Measurements from ENCODE around the gene TM9SF1. TPM values are rescaled to one million over a fixed set of nuclear protein-coding genes. Genes with fewer than 3 reads are reported as not detected.
A peak's percentile ranks its signal among the peaks of the same experiment; 100 is the strongest.

TM9SF1 gene
- total and polyA plus RNA-seq, 2 of the 13 experiments (the other 11 are each of a cell fraction or from before 2014, with no cell fraction given) = 83.2 to 110 TPM

DNA sequence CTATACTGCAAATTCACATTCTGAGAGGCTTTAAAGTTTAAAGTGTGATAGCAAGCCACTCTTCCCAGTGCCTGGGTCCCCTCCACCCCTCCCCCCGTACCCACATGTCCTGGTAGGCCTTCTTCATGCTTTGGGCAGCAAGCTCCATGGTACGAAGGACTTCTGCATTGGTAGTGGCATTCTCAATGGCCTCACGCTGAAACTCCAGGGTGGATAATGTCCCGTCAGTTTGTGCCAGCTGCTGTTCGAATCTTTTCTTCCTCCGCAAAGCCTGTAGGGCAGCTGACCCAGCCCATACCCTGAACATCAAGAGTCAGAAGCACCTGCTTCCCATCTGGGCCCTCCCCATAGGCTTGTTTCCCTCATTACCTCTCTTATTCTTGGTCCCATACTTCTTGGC lies 16.1 kb upstream of the TM9SF1 start (continued):
- TF ChIP-seq ZKSCAN1 (IDR thresholded peaks at IDR 0.05; ENCODE audit: low read length) (no peak), ZNF547 (CRISPR knock-in tag; IDR thresholded peaks at IDR 0.05) (no peak), RBFOX2 (IDR thresholded peaks at IDR 0.05; ENCODE audit: low read depth, low read length) (peak; percentile 40; the same call in 1 of the 2 replicates), MAF1 (CRISPR knock-in tag; IDR thresholded peaks at IDR 0.05; ENCODE audit: borderline replicate concordance) (no peak), PRMT3 (CRISPR knock-in tag; IDR thresholded peaks at IDR 0.05; ENCODE audit: borderline replicate concordance, low read depth) (no peak), ATM (IDR thresholded peaks at IDR 0.05; ENCODE audit: borderline replicate concordance) (no peak), ZNF432 (CRISPR knock-in tag; IDR thresholded peaks at IDR 0.05; ENCODE audit: borderline replicate concordance) (no peak), TMF1 (CRISPR knock-in tag; IDR thresholded peaks at IDR 0.05; ENCODE audit: low read depth) (no peak), CEBPB (IDR thresholded peaks at IDR 0.05; ENCODE audit: borderline replicate concordance, low read depth, low read length) (no peak), AHR (CRISPR knock-in tag; IDR thresholded peaks at IDR 0.05) (no peak), CAMTA2 (CRISPR knock-in tag; IDR thresholded peaks at IDR 0.05; ENCODE audit: borderline replicate concordance) (no peak)
- TF ChIP-seq, protein P1, sequence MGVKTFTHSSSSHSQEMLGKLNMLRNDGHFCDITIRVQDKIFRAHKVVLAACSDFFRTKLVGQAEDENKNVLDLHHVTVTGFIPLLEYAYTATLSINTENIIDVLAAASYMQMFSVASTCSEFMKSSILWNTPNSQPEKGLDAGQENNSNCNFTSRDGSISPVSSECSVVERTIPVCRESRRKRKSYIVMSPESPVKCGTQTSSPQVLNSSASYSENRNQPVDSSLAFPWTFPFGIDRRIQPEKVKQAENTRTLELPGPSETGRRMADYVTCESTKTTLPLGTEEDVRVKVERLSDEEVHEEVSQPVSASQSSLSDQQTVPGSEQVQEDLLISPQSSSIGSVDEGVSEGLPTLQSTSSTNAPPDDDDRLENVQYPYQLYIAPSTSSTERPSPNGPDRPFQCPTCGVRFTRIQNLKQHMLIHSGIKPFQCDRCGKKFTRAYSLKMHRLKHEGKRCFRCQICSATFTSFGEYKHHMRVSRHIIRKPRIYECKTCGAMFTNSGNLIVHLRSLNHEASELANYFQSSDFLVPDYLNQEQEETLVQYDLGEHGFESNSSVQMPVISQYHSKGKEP (CRISPR knock-in tag; IDR thresholded peaks at IDR 0.05) = no peak
- TF ChIP-seq, protein P2, sequence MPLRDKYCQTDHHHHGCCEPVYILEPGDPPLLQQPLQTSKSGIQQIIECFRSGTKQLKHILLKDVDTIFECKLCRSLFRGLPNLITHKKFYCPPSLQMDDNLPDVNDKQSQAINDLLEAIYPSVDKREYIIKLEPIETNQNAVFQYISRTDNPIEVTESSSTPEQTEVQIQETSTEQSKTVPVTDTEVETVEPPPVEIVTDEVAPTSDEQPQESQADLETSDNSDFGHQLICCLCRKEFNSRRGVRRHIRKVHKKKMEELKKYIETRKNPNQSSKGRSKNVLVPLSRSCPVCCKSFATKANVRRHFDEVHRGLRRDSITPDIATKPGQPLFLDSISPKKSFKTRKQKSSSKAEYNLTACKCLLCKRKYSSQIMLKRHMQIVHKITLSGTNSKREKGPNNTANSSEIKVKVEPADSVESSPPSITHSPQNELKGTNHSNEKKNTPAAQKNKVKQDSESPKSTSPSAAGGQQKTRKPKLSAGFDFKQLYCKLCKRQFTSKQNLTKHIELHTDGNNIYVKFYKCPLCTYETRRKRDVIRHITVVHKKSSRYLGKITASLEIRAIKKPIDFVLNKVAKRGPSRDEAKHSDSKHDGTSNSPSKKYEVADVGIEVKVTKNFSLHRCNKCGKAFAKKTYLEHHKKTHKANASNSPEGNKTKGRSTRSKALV (CRISPR knock-in tag; IDR thresholded peaks at IDR 0.05) = no peak
- TF ChIP-seq, protein P3, sequence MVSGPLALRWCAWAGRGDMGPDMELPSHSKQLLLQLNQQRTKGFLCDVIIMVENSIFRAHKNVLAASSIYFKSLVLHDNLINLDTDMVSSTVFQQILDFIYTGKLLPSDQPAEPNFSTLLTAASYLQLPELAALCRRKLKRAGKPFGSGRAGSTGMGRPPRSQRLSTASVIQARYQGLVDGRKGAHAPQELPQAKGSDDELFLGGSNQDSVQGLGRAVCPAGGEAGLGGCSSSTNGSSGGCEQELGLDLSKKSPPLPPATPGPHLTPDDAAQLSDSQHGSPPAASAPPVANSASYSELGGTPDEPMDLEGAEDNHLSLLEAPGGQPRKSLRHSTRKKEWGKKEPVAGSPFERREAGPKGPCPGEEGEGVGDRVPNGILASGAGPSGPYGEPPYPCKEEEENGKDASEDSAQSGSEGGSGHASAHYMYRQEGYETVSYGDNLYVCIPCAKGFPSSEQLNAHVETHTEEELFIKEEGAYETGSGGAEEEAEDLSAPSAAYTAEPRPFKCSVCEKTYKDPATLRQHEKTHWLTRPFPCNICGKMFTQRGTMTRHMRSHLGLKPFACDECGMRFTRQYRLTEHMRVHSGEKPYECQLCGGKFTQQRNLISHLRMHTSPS (CRISPR knock-in tag; IDR thresholded peaks at IDR 0.05; ENCODE audit: low read depth) = 0 out of 2 replicates have a peak, but pooled peaks have one; percentile 16
- TF ChIP-seq, protein P4, sequence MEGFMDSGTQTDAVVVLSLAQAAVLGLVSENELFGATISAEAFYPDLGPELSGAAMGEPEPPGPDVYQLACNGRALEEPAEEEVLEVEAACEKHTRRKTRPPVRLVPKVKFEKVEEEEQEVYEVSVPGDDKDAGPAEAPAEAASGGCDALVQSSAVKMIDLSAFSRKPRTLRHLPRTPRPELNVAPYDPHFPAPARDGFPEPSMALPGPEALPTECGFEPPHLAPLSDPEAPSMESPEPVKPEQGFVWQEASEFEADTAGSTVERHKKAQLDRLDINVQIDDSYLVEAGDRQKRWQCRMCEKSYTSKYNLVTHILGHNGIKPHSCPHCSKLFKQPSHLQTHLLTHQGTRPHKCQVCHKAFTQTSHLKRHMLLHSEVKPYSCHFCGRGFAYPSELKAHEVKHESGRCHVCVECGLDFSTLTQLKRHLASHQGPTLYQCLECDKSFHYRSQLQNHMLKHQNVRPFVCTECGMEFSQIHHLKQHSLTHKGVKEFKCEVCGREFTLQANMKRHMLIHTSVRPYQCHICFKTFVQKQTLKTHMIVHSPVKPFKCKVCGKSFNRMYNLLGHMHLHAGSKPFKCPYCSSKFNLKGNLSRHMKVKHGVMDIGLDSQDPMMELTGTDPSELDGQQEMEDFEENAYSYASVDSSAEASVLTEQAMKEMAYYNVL (CRISPR knock-in tag; IDR thresholded peaks at IDR 0.05; ENCODE audit: borderline replicate concordance) = no peak
- TF ChIP-seq, protein P5, sequence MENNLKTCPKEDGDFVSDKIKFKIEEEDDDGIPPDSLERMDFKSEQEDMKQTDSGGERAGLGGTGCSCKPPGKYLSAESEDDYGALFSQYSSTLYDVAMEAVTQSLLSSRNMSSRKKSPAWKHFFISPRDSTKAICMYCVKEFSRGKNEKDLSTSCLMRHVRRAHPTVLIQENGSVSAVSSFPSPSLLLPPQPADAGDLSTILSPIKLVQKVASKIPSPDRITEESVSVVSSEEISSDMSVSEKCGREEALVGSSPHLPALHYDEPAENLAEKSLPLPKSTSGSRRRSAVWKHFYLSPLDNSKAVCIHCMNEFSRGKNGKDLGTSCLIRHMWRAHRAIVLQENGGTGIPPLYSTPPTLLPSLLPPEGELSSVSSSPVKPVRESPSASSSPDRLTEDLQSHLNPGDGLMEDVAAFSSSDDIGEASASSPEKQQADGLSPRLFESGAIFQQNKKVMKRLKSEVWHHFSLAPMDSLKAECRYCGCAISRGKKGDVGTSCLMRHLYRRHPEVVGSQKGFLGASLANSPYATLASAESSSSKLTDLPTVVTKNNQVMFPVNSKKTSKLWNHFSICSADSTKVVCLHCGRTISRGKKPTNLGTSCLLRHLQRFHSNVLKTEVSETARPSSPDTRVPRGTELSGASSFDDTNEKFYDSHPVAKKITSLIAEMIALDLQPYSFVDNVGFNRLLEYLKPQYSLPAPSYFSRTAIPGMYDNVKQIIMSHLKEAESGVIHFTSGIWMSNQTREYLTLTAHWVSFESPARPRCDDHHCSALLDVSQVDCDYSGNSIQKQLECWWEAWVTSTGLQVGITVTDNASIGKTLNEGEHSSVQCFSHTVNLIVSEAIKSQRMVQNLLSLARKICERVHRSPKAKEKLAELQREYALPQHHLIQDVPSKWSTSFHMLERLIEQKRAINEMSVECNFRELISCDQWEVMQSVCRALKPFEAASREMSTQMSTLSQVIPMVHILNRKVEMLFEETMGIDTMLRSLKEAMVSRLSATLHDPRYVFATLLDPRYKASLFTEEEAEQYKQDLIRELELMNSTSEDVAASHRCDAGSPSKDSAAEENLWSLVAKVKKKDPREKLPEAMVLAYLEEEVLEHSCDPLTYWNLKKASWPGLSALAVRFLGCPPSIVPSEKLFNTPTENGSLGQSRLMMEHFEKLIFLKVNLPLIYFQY (CRISPR knock-in tag; IDR thresholded peaks at IDR 0.05; ENCODE audit: borderline replicate concordance) = no peak
- TF ChIP-seq, protein P6, sequence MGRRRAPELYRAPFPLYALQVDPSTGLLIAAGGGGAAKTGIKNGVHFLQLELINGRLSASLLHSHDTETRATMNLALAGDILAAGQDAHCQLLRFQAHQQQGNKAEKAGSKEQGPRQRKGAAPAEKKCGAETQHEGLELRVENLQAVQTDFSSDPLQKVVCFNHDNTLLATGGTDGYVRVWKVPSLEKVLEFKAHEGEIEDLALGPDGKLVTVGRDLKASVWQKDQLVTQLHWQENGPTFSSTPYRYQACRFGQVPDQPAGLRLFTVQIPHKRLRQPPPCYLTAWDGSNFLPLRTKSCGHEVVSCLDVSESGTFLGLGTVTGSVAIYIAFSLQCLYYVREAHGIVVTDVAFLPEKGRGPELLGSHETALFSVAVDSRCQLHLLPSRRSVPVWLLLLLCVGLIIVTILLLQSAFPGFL (CRISPR knock-in tag; IDR thresholded peaks at IDR 0.05) = no peak
